GM12873 (cell line): Measurements from ENCODE around the gene TRIM24.

Source experiments
- TF ChIP-seq, protein P1 (sequence below): IDR thresholded peaks from 2 replicates; pipeline ENCODE4 v1.5.1; 2012; ENCODE audit warnings: low read depth, mild to moderate bottlenecking, moderate library complexity, low read length, control low read depth; ENCODE audit not compliant: insufficient read depth; ENCODE audit errors: missing control alignments

TRIM24 gene

DNA sequence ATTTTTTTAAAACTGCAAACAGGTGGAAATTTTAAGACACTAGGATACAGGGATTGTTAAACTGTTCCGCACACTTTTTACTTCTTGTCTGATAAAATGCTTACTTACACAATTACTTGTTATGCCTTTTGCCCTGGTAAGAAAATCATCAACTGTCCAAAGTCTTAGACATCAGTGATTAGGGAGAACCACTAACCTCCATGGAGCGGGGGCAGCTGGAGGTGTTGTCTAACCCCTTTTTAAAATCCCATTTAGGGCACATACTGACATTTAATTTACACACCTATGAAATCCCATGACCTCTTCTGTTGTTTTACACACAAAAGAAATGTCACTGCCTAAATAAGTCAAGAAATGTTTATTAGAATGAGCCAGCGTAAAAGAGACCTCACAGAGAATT is 65.7 kb downstream of the TRIM24 start:
- TF ChIP-seq, protein P1, sequence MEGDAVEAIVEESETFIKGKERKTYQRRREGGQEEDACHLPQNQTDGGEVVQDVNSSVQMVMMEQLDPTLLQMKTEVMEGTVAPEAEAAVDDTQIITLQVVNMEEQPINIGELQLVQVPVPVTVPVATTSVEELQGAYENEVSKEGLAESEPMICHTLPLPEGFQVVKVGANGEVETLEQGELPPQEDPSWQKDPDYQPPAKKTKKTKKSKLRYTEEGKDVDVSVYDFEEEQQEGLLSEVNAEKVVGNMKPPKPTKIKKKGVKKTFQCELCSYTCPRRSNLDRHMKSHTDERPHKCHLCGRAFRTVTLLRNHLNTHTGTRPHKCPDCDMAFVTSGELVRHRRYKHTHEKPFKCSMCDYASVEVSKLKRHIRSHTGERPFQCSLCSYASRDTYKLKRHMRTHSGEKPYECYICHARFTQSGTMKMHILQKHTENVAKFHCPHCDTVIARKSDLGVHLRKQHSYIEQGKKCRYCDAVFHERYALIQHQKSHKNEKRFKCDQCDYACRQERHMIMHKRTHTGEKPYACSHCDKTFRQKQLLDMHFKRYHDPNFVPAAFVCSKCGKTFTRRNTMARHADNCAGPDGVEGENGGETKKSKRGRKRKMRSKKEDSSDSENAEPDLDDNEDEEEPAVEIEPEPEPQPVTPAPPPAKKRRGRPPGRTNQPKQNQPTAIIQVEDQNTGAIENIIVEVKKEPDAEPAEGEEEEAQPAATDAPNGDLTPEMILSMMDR = no peak

GRCh38 chr7:138527746-138528223 is 67.7 kb downstream of the TRIM24 start:
- TF ChIP-seq, protein P1 = no peak

DNA sequence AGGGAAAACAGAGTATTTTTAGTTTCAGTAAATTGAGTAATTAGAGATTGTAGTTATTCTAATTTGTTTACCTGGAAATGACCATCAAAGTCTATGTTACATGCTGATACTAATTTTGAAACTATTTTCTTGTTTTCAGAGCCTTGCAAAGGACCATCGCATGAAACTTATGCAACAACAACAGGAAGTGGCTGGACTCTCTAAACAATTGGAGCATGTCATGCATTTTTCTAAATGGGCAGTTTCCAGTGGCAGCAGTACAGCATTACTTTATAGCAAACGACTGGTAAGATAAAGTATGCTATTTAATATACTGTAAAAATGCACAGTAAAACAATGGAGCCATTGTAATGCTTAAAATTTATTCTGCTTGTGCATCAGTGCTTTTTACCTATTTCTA is 78.5 kb downstream of the TRIM24 start:
- TF ChIP-seq, protein P1 = no peak

DNA sequence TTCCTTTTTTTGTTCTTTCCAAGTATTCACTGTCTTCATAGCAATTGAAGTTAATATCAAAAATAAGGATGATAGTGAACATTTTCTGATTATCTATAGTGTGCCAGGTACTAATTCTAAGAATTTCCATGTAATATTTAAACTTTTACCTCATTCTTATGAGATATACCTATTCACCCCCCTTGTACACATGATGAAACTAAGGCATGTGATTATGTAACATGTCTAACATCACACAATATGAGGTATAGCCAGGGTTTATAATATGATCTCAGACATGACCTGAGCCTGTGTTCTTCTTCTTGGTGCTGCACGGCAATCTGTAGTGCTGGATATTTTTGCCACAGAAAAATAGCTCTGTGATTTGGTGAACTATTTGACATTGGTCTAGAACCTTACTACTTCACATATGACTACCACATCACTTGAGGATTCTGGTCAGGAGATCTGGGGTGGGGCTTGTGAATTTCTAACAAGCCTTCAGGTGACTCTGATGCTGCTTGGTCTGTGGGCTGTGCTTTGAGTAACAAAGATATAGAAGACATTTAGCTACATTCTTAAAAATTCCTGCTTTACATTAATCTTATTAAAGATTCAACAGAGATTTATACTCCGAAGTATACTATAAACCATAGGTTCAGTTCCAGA is 79.1 kb downstream of the TRIM24 start:
- TF ChIP-seq, protein P1 = no peak

DNA sequence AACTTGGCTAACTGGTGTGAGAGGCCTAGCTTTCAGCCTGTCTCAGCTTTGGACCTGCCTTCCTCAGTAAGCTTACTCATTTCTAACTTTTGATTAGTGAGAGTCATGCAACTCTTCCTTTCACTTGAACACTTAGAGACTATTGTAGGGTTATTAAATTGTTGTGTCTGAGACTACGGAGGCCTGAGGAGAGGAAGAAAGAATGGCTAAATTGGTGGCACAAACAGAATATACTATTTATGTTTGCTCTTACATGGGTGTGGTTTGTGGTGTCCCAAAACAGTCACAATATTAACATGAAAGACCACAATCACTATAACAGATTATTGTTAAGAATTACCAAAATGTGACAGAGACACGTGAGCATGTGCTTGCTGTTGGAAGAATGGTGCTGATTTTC is 82.1 kb downstream of the TRIM24 start:
- TF ChIP-seq, protein P1 = no peak

DNA sequence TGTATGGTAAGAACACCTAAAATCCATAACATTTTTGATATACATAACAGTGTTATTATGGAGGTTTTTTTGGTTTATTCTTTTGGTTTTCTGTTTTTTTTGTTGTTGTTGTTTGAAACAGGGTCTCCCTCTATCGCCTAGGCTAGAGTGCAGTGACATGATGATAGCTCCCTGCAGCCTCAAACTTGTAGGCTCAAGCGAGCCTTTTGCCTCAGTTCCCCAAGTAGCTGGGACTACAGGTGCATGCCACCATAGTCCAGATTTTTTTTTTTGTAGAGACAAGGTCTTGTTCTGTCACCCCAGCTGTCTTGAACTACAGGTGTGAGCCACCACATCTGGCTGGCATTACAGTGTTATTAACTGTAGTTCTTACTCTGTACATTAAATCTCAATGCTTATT is 83.7 kb downstream of the TRIM24 start:
- TF ChIP-seq, protein P1 = no peak

- TF ChIP-seq, protein P1 = no peak
Observed at GRCh38 chr7:138545123-138545522, 85.1 kb downstream of the TRIM24 start.
